Calu3 (cell line): ENCODE results near the gene FIZ1. TPM values are rescaled to one million over a fixed set of nuclear protein-coding genes. Genes with fewer than 3 reads are reported as not detected.

Source experiments
- BruUV-seq: library from RNA; stranded (reverse); fragments of 400-500 nt; replicated peaks from 2 replicates; lab custom pipeline; 2021; lab: Mats Ljungman, UMichigan
- CTCF ChIA-PET: fragments of 300-600 bp; sonication (Branson Sonifier 250); formaldehyde crosslinking; loops from one replicate; lab custom pipeline; 2022; ENCODE audit warnings: antibody characterized with exemption; lab: Charles Lee
- DNase-seq: peaks from one replicate; pipeline ENCODE4 v3.0.0; 2022
- H3K27ac Mint-ChIP-seq: one replicate; pipeline ENCODE4 v1.8.0; 2022; ENCODE audit warnings: mixed read lengths; ENCODE audit not compliant: unreplicated experiment
- H3K27me3 Mint-ChIP-seq: one replicate; pipeline ENCODE4 v1.8.0; 2022; ENCODE audit warnings: mixed read lengths; ENCODE audit not compliant: unreplicated experiment
- H3K36me3 Mint-ChIP-seq: one replicate; pipeline ENCODE4 v1.8.0; 2022; ENCODE audit warnings: mild to moderate bottlenecking, moderate library complexity, mixed read lengths; ENCODE audit not compliant: insufficient read depth, unreplicated experiment
- H3K4me1 Mint-ChIP-seq: one replicate; pipeline ENCODE4 v1.8.0; 2022; ENCODE audit warnings: mild to moderate bottlenecking, low read depth, mixed read lengths; ENCODE audit not compliant: unreplicated experiment
- H3K4me3 Mint-ChIP-seq: one replicate; pipeline ENCODE4 v1.8.0; 2022; ENCODE audit warnings: mild to moderate bottlenecking, low read depth, moderate library complexity, mixed read lengths; ENCODE audit not compliant: unreplicated experiment
- H3K9me3 Mint-ChIP-seq: one replicate; pipeline ENCODE4 v1.8.0; 2022; ENCODE audit warnings: low read depth, mixed read lengths; ENCODE audit not compliant: unreplicated experiment
- intact Hi-C: fragments of 100-400 bp; cut with micrococcal nuclease; formaldehyde crosslinking; loops from one replicate; pipeline ENCODE4 v1.10.0; 2022; ENCODE audit not compliant: unreplicated experiment
- total RNA-seq: library from RNA; stranded (reverse); gene quantifications from 2 replicates; pipeline ENCODE4 v1.2.3, GENCODE V29; 2022
- TF ChIP-seq, protein P1 (sequence below): fragments of 200-600 bp; IDR thresholded peaks from one replicate; pipeline ENCODE4 v1.8.0; 2022; ENCODE audit warnings: antibody characterized with exemption; ENCODE audit not compliant: unreplicated experiment

FIZ1 gene
- total RNA-seq, 1 experiment from 2014 or later = 18.6 TPM

GRCh38 chr19:55594996-55595545, 4.2 kb downstream of the FIZ1 start:
- H3K4me3 Mint-ChIP-seq = no peak overlapping the region
- no peak overlapping the region for H3K27ac Mint-ChIP-seq
- no TSS peak for BruUV-seq
- H3K36me3 Mint-ChIP-seq = peaks cover 57% of the 10 kb centered on the region
- no peaks in the 10 kb centered on the region for H3K9me3 Mint-ChIP-seq
- CTCF ChIA-PET = interaction anchor here (1.1 to 1.2 kb wide), 2 partner anchors 9 to 22 kb away, joined by 3 read pairs; no protein-coding TSS in a partner anchor
- TF ChIP-seq, protein P1, sequence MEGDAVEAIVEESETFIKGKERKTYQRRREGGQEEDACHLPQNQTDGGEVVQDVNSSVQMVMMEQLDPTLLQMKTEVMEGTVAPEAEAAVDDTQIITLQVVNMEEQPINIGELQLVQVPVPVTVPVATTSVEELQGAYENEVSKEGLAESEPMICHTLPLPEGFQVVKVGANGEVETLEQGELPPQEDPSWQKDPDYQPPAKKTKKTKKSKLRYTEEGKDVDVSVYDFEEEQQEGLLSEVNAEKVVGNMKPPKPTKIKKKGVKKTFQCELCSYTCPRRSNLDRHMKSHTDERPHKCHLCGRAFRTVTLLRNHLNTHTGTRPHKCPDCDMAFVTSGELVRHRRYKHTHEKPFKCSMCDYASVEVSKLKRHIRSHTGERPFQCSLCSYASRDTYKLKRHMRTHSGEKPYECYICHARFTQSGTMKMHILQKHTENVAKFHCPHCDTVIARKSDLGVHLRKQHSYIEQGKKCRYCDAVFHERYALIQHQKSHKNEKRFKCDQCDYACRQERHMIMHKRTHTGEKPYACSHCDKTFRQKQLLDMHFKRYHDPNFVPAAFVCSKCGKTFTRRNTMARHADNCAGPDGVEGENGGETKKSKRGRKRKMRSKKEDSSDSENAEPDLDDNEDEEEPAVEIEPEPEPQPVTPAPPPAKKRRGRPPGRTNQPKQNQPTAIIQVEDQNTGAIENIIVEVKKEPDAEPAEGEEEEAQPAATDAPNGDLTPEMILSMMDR = no peak
- no peak for DNase-seq
- peaks cover 9% of the 10 kb centered on the region for H3K4me1 Mint-ChIP-seq
- intact Hi-C loops = loop anchor here (5.0 kb wide), 1 partner anchor 48 kb away; the partner anchor contains the start of gene SBK3
- peaks cover 7% of the 10 kb centered on the region for H3K27me3 Mint-ChIP-seq

GRCh38 chr19:55593096-55593772, 6.1 kb downstream of the FIZ1 start:
- BruUV-seq = no TSS peak
- DNase-seq = no peak
- TF ChIP-seq, protein P1 = no peak

GRCh38 chr19:55592391-55593090, 6.8 kb downstream of the FIZ1 start:
- TF ChIP-seq, protein P1 = no peak
- no peak for DNase-seq
- peaks cover 32% of the 10 kb centered on the region for H3K36me3 Mint-ChIP-seq
- peaks cover 18% of the 10 kb centered on the region for H3K27me3 Mint-ChIP-seq
- no peak overlapping the region for H3K4me3 Mint-ChIP-seq
- H3K27ac Mint-ChIP-seq = no peak overlapping the region
- CTCF ChIA-PET = no interaction called here
- BruUV-seq = no TSS peak
- H3K4me1 Mint-ChIP-seq = no peaks in the 10 kb centered on the region
- no peaks in the 10 kb centered on the region for H3K9me3 Mint-ChIP-seq
- intact Hi-C loops = no loop called here

More at GRCh38 chr19:55593096-55593772, 6.1 kb downstream of the FIZ1 start:
- intact Hi-C loops = no loop called here
- Mint-ChIP-seq H3K36me3 (peaks cover 38% of the 10 kb centered on the region), H3K4me3 (no peak overlapping the region), H3K27ac (no peak overlapping the region), H3K27me3 (peaks cover 18% of the 10 kb centered on the region), H3K9me3 (no peaks in the 10 kb centered on the region), H3K4me1 (peaks cover under 1% of the 10 kb centered on the region)
- CTCF ChIA-PET = interaction anchor here (0.5 kb wide), 1 partner anchor 37 kb away, joined by 4 read pairs; no protein-coding TSS in a partner anchor

DNA sequence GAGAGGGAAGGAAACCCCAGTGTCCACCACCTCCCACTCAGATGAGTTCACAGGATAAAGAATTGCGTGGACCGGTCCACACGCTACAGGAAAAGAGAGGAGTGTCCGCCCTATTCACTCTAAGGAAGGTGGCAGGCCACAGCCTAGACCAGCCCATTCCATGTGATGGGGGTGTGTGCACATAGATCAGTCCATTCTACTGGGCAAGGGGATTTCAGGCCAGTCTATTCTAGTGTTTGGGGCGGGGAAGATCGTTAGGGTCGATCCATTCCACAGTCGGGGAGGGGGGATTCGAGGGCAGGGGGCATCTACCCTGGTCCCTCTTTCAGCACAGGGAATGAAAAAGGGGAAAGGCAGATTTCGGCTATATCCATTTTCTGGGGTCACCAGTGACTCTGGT, 7.8 kb downstream of the FIZ1 start:
- Mint-ChIP-seq H3K27me3 (peaks cover 19% of the 10 kb centered on the region), H3K4me3 (no peak overlapping the region), H3K27ac (peak overlapping the region; percentile 59), H3K4me1 (peaks cover 1% of the 10 kb centered on the region), H3K36me3 (peaks cover 32% of the 10 kb centered on the region), H3K9me3 (no peaks in the 10 kb centered on the region)
- BruUV-seq = TSS peak; percentile 17
- intact Hi-C loops = no loop called here
- DNase-seq = no peak
- CTCF ChIA-PET = no interaction called here
- TF ChIP-seq, protein P1 = no peak
